AG04449 (cell line): ENCODE results near the gene HSFX3.
"Not testable (repeated sequence)": the region's sequence is repeated elsewhere in the genome, so short reads cannot be mapped to it uniquely, and the experiment has no call there.

ENCODE experiments used
- CTCF ChIA-PET: fragments of 350-600 bp; formaldehyde crosslinking; extraction: SDS; loops from one replicate; lab custom pipeline; 2021; ENCODE audit warnings: antibody characterized with exemption; lab: Yijun Ruan, JAX
- POLR2A ChIA-PET: fragments of 400-600, 350-600 bp; formaldehyde crosslinking; extraction: SDS; loops from one replicate; lab custom pipeline; 2020; ENCODE audit warnings: antibody characterized with exemption, inconsistent platforms; lab: Yijun Ruan, JAX
- DNase-seq: peaks from one replicate; pipeline ENCODE4 v3.0.0-alpha.2; 2010; ENCODE audit warnings: low read depth, low spot score
- H3K4me3 ChIP-seq: 2 replicates; pipeline ENCODE4 v1.5.1; 2011; ENCODE audit warnings: low read depth, mild to moderate bottlenecking, control low read depth, low read length
- CTCF ChIP-seq: IDR thresholded peaks from one replicate; pipeline ENCODE4 v1.5.1; 2011; ENCODE audit warnings: mild to moderate bottlenecking, moderate library complexity, low read length, control low read depth, inconsistent platforms; ENCODE audit not compliant: insufficient read depth; ENCODE audit errors: missing control alignments

The HSFX3 gene

GRCh38 chrX:149521438-149521837 lies 28.3 kb downstream of the HSFX3 start:
- H3K4me3 ChIP-seq, result no peak overlapping the region
- no peak for TF ChIP-seq CTCF
- ChIA-PET CTCF (interaction anchor here (2.2 kb wide), 1 partner anchor 9 kb away, joined by 25 read pairs; no protein-coding TSS in a partner anchor), POLR2A (interaction anchor here (0.7 kb wide), 1 partner anchor 19 kb away, joined by 3 read pairs; the partner anchor contains the start of gene EOLA1)
- DNase-seq, result no peak

- H3K4me3 ChIP-seq, POLR2A ChIA-PET, DNase-seq: not testable (repeated sequence)
- CTCF ChIA-PET, result interaction anchor here (2.2 kb wide), 1 partner anchor 9 kb away, joined by 25 read pairs; no protein-coding TSS in a partner anchor
These were observed 29.0 kb downstream of the HSFX3 start for GRCh38 chrX:149520636-149521277.

GRCh38 chrX:149518236-149518635 lies 31.5 kb downstream of the HSFX3 start:
- no peak overlapping the region for H3K4me3 ChIP-seq
- no peak for TF ChIP-seq CTCF
- POLR2A ChIA-PET, result no interaction called here
- CTCF ChIA-PET, result interaction anchor here (1.2 to 1.5 kb wide), 2 partner anchors 8 to 12 kb away, joined by 3 to 4 read pairs; partner anchors contain the start of gene IDS
- DNase-seq, result no peak

GRCh38 chrX:149517308-149517707 lies 32.4 kb downstream of the HSFX3 start:
- ChIA-PET CTCF (no interaction called here), POLR2A (no interaction called here)
- TF ChIP-seq CTCF, result no peak
- no peak overlapping the region for H3K4me3 ChIP-seq
- DNase-seq, result no peak

- POLR2A ChIA-PET, result no interaction called here
- H3K4me3 ChIP-seq, result no peak overlapping the region
- no peak for DNase-seq
- TF ChIP-seq CTCF, result no peak
- CTCF ChIA-PET, result interaction anchor here (2.1 kb wide), 1 partner anchor 12 kb away, joined by 6 read pairs; no protein-coding TSS in a partner anchor
These were observed 33.1 kb downstream of the HSFX3 start for GRCh38 chrX:149516604-149517003.

- CTCF ChIA-PET, result interaction anchor here (2.1 kb wide), 1 partner anchor 13 kb away, joined by 6 read pairs; no protein-coding TSS in a partner anchor
- no peak for DNase-seq
- H3K4me3 ChIP-seq, result no peak overlapping the region
- POLR2A ChIA-PET, result no interaction called here
- TF ChIP-seq CTCF, result no peak
These were observed 33.6 kb downstream of the HSFX3 start for GRCh38 chrX:149515954-149516602.
